Suprapubic skin (tissue), 3 donors: ENCODE measurements around the gene SPDYC.

Source experiments
- CTCF ChIP-seq, 2 donors: fragments of 200-600 bp in 1 of 2; fragments of 450-650 bp in 1 of 2; sonication (generic) in 1 of 2; IDR thresholded peaks; one replicate each; pipeline ENCODE4 v1.5.1; 2016 to 2019; ENCODE audit warnings: antibody characterized with exemption in 2 of 2, mild to moderate bottlenecking in 1 of 2, moderate library complexity in 1 of 2
- POLR2A ChIP-seq, 2 donors: fragments of 450-650 bp; IDR thresholded peaks; one replicate each; pipeline ENCODE4 v1.6.1; 2017; ENCODE audit warnings: antibody characterized with exemption in 2 of 2, mild to moderate bottlenecking in 2 of 2, moderate library complexity in 2 of 2

DNA sequence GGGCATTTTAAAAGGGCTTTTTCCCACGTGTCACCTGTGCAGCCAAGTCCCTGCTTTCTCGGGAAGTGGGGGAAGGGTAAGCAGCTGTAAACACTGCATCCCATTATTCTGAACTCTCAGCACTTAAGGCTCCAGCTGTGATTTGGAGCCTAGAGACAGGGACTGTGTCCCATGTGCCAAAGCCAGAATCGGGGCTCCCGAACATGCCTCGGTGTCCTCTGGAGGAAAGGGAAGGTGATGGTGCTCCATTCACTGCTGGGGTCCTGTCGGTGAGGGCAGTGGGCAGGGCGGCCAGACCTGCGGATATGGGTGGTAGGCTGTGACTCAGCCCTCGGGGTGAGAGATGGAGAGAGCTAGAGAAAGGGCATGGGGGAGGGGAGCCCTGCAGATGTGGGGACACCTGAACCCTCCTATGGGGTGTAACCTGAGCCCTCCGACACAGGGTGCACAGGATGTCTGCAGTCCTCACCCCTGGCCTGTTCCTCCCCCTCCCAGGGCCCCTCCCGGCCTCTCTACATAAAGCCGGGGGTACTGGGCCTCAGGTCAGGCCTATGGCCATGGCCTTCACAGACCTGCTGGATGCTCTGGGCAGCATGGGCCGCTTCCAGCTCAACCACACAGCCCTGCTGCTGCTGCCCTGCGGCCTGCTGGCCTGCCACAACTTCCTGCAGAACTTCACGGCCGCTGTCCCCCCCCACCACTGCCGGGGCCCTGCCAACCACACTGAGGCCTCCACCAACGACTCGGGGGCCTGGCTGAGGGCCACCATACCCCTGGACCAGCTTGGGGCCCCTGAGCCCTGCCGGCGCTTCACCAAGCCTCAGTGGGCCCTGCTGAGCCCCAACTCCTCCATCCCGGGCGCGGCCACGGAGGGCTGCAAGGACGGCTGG is 43.5 kb downstream of the SPDYC start:
- TF ChIP-seq POLR2A (IDR thresholded peaks at IDR 0.05) (no peak), CTCF (IDR thresholded peaks at IDR 0.05) (no peak)
